ENCODE data around the gene FANCC.
"Not testable (repeated sequence)": the region's sequence is repeated elsewhere in the genome, so short reads cannot be mapped to it uniquely, and the experiment has no call there.

The FANCC gene

GRCh38 chr9:95329061-95329460, 11.6 kb upstream of the FANCC start:
- not testable (repeated sequence) for DNase-seq

- no peak for DNase-seq
Measured at GRCh38 chr9:95327239-95327865, 9.8 kb upstream of the FANCC start.

GRCh38 chr9:95325221-95325620, 7.7 kb upstream of the FANCC start:
- DNase-seq, result no peak

GRCh38 chr9:95317893-95318211, 343 bp upstream of the FANCC start:
- DNase-seq, result no peak

GRCh38 chr9:95316794-95317118, 753 bp downstream of the FANCC start:
- DNase-seq, result peak; percentile 70

GRCh38 chr9:95316274-95316673, 1.2 kb downstream of the FANCC start:
- no peak for DNase-seq

GRCh38 chr9:95315108-95315746, 2.3 kb downstream of the FANCC start:
- no peak for DNase-seq

- DNase-seq, result peak; percentile 97
Measured at GRCh38 chr9:95313010-95313498, 4.5 kb downstream of the FANCC start.

GRCh38 chr9:95311961-95312360, 5.5 kb downstream of the FANCC start:
- DNase-seq, result no peak

- no peak for DNase-seq
Measured at GRCh38 chr9:95307538-95307937, 10.0 kb downstream of the FANCC start.

- no peak for DNase-seq
Measured at GRCh38 chr9:95306819-95307218, 10.7 kb downstream of the FANCC start.

GRCh38 chr9:95305770-95306492, 11.6 kb downstream of the FANCC start:
- no peak for DNase-seq

GRCh38 chr9:95302479-95302878, 15.0 kb downstream of the FANCC start:
- DNase-seq, result no peak

GRCh38 chr9:95297760-95298159, 19.7 kb downstream of the FANCC start:
- DNase-seq, result no peak

GRCh38 chr9:95297316-95297715, 20.2 kb downstream of the FANCC start:
- DNase-seq, result no peak

- no peak for DNase-seq
Measured at GRCh38 chr9:95296761-95297160, 20.7 kb downstream of the FANCC start.

- not testable (repeated sequence) for DNase-seq
Measured at GRCh38 chr9:95293296-95293695, 24.2 kb downstream of the FANCC start.

- DNase-seq, result no peak
Measured at GRCh38 chr9:95292226-95292625, 25.3 kb downstream of the FANCC start.

- DNase-seq, result no peak
Measured at GRCh38 chr9:95286151-95286550, 31.4 kb downstream of the FANCC start.

GRCh38 chr9:95285307-95285706, 32.2 kb downstream of the FANCC start:
- no peak for DNase-seq

- DNase-seq, result no peak
Measured at GRCh38 chr9:95284162-95285080, 33.1 kb downstream of the FANCC start.

- DNase-seq, result no peak
Measured at GRCh38 chr9:95283673-95284072, 33.8 kb downstream of the FANCC start.

- DNase-seq, result no peak
Measured at GRCh38 chr9:95282332-95282731, 35.2 kb downstream of the FANCC start.

All from NCI-H2029 (cell line).